Trophoblast cell (in vitro differentiated cells and primary cell): ENCODE data around the gene ARF3.
A peak's percentile ranks its signal among the peaks of the same experiment; 100 is the strongest.

Experiments used
- DNase-seq, 2 donors: peaks; one replicate each; pipeline ENCODE4 v3.0.0-alpha.2; 2016
- H2AFZ ChIP-seq: 2 replicates; pipeline ENCODE4 v1.6.1; 2013; ENCODE audit warnings: low read length, moderate library complexity, mild to moderate bottlenecking; ENCODE audit not compliant: insufficient read depth, poor library complexity
- H2AK5ac ChIP-seq: 2 replicates; pipeline ENCODE4 v1.6.1; 2013; ENCODE audit warnings: mild to moderate bottlenecking, low read length
- H2BK120ac ChIP-seq: 2 replicates; pipeline ENCODE4 v1.6.1; 2013; ENCODE audit warnings: low read length, mild to moderate bottlenecking, moderate library complexity; ENCODE audit not compliant: insufficient read depth, poor library complexity
- H2BK12ac ChIP-seq: 2 replicates; pipeline ENCODE4 v1.6.1; 2013; ENCODE audit warnings: mild to moderate bottlenecking, low read length, moderate library complexity
- H2BK5ac ChIP-seq: 2 replicates; pipeline ENCODE4 v1.6.1; 2013; ENCODE audit warnings: low read length, low read depth, moderate library complexity, mild to moderate bottlenecking; ENCODE audit not compliant: poor library complexity
- H3K14ac ChIP-seq: 2 replicates; pipeline ENCODE4 v1.6.1; 2013; ENCODE audit warnings: mild to moderate bottlenecking, low read length
- H3K18ac ChIP-seq: 2 replicates; pipeline ENCODE4 v1.6.1; 2013; ENCODE audit warnings: mild to moderate bottlenecking, low read length
- H3K23ac ChIP-seq: 2 replicates; pipeline ENCODE4 v1.6.1; 2013; ENCODE audit warnings: low read length
- H3K27ac ChIP-seq: 2 replicates; pipeline ENCODE4 v1.5.1; 2013; ENCODE audit warnings: low read depth, mild to moderate bottlenecking, inconsistent platforms, low read length, moderate library complexity
- H3K27me3 ChIP-seq: 2 replicates; pipeline ENCODE4 v1.6.1; 2013; ENCODE audit warnings: inconsistent platforms, mild to moderate bottlenecking, low read length, moderate library complexity; ENCODE audit not compliant: insufficient read depth
- H3K36me3 ChIP-seq, 2 experiments: 1 replicate in 1 of 2; 2 replicates in 1 of 2; pipeline ENCODE4 v1.6.1; 2013; ENCODE audit warnings: low read length in 2 of 2, mild to moderate bottlenecking in 2 of 2, moderate library complexity in 1 of 2; ENCODE audit not compliant: insufficient read depth in 2 of 2, control insufficient read depth in 1 of 2
- H3K4ac ChIP-seq: 2 replicates; pipeline ENCODE4 v1.6.1; 2013; ENCODE audit warnings: low read depth, mild to moderate bottlenecking, low read length, moderate library complexity
- H3K4me1 ChIP-seq, 2 experiments: 1 replicate in 1 of 2; 2 replicates in 1 of 2; pipeline ENCODE4 v1.6.1; 2013; ENCODE audit warnings: low read length in 2 of 2, mild to moderate bottlenecking in 2 of 2, moderate library complexity in 1 of 2; ENCODE audit not compliant: insufficient read depth in 2 of 2, control insufficient read depth in 1 of 2
- H3K4me2 ChIP-seq: 2 replicates; pipeline ENCODE4 v1.6.1; 2013; ENCODE audit warnings: inconsistent platforms, mild to moderate bottlenecking, low read length, moderate library complexity
- H3K4me3 ChIP-seq: 2 replicates; pipeline ENCODE4 v1.5.1; 2013; ENCODE audit warnings: mild to moderate bottlenecking, low read depth, low read length, inconsistent platforms
- H3K79me1 ChIP-seq: one replicate; pipeline ENCODE4 v1.6.1; 2013; ENCODE audit warnings: low read length
- H3K79me2 ChIP-seq: 2 replicates; pipeline ENCODE4 v1.6.1; 2013; ENCODE audit warnings: low read length, mild to moderate bottlenecking; ENCODE audit not compliant: control insufficient read depth, insufficient read depth, poor library complexity
- H3K9ac ChIP-seq: 2 replicates; pipeline ENCODE4 v1.6.1; 2013; ENCODE audit warnings: mild to moderate bottlenecking, low read length
- H3K9me3 ChIP-seq: 2 replicates; pipeline ENCODE4 v1.6.1; 2013; ENCODE audit warnings: low read depth, mild to moderate bottlenecking, control low read depth, inconsistent platforms, low read length; ENCODE audit not compliant: insufficient read depth
- H4K12ac ChIP-seq: 2 replicates; pipeline ENCODE4 v1.6.1; 2013; ENCODE audit warnings: low read depth, mild to moderate bottlenecking, low read length, moderate library complexity
- H4K8ac ChIP-seq: 2 replicates; pipeline ENCODE4 v1.6.1; 2013; ENCODE audit warnings: low read depth, mild to moderate bottlenecking, low read length, moderate library complexity
- H4K91ac ChIP-seq: one replicate; pipeline ENCODE4 v1.6.1; 2013; ENCODE audit warnings: low read depth, mild to moderate bottlenecking, low read length, moderate library complexity
- WGBS: extraction: QIAGEN DNeasy Blood & Tissue Kit; methylation state at CpG from one replicate; pipeline ENCODE4 v1.1.7; 2013; ENCODE audit warnings: missing lambda C conversion rate; ENCODE audit not compliant: insufficient read length, insufficient coverage; ENCODE audit errors: extremely low coverage; 5-methylcytosine and 5-hydroxymethylcytosine counted together

ARF3 gene

DNA sequence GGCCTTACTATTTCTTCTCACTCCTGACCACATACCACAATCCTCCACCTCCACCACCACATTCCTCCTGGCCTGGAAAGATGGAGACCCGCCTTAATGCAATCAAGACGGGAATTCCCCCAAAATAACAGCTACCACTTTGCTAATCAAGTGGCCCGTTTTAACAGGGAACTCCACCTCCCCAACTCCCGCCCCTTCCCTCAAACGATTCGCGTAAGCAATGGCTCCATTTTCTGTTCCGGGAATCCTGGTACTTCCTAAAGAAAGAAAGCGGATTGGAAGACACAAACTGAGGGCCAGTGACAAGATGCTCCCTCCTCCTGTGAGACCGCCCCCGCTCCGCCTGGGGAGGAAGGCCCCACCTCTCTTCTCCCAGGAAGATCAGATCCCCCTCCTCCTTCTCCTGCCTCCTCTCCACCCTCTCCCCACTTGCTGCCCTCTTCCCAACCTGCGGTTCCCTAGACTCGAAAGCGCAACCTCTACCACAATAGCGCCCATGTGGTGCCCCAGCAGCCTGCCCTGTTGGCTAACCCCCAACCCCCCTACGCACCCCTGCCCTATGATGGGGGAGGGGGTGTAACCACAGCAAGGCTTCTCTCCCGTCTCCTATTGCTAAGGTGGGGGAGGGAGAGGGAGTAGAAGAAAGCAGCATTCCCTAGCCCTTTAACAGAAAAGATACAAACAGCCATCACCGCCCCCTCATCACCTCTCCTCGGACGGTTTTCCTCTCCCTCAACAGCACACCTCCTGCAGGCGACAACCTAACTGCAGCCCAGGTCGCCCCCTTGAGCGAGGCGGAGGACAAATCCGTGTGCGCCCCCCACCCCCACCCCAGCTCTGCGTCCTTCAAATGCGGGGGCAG lies 777 bp downstream of the ARF3 start:
- no CpG with 5 or more reads among the region's 29 CpGs for WGBS
- H3K9me3 ChIP-seq, result no peaks in the 10 kb centered on the region

DNA sequence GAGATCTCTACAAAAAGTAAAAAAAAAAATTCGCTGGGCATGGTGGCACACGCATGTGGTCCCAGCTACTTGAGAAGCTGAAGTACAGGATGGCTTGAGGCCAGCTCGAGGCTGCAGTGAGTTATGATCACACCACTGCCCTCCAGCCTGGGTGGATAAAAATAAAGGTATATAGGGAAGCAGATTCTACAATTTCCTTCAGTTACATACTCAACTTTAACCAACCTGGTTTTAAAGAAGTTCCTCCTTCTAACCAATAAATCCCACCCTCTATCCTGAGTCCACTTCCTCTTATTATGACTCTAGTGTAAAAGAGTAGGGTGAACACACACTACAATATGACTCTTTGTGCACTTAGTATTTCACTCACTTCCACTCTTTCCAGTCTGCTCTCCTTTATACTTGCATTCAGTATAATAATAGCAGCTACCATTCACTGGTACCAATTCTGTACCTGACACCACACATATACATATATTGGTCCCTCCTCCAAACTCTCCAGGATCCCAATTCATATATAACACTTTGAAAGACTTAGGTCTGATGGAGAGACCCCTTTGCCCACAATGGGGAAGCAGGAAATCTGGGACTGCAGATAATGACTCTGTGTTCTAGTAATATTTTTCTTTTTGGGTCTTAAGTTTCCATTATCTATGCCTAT lies 2.3 kb downstream of the ARF3 start:
- peaks cover 9% of the 10 kb centered on the region for H3K79me1 ChIP-seq
- no peak overlapping the region for H2BK5ac ChIP-seq
- H2AFZ ChIP-seq, result no peak overlapping the region
- WGBS, result no CpG with 5 or more reads among the region's 3 CpGs
- peak overlapping the region; percentile 58 for H3K4ac ChIP-seq
- H3K4me3 ChIP-seq, result no peak overlapping the region
- no peak overlapping the region for H2BK120ac ChIP-seq
- H2AK5ac ChIP-seq, result no peak overlapping the region
- no peak overlapping the region for H3K9ac ChIP-seq
- H3K27ac ChIP-seq, result no peak overlapping the region
- no peak for DNase-seq
- H2BK12ac ChIP-seq, result no peak overlapping the region
- H3K23ac ChIP-seq, result no peak overlapping the region
- no peak overlapping the region for H3K14ac ChIP-seq
- H3K79me2 ChIP-seq, result peaks cover 14% of the 10 kb centered on the region
- H3K36me3 ChIP-seq, result peaks cover 3 to 13% of the 10 kb centered on the region in 2 experiments
- H3K18ac ChIP-seq, result no peak overlapping the region
- H3K27me3 ChIP-seq, result no peaks in the 10 kb centered on the region
- no peaks in the 10 kb centered on the region for H3K9me3 ChIP-seq
- H4K12ac ChIP-seq, result no peak overlapping the region
- no peak overlapping the region for H3K4me2 ChIP-seq
- H4K91ac ChIP-seq, result no peak overlapping the region
- H3K4me1 ChIP-seq, result peaks cover 5 to 8% of the 10 kb centered on the region in 2 experiments
- no peak overlapping the region for H4K8ac ChIP-seq

More for the DNA sequence above, 777 bp downstream of the ARF3 start:
- H2AFZ ChIP-seq, result peak overlapping the region; percentile 92
- peak overlapping the region; percentile 87 for H4K8ac ChIP-seq
- peak overlapping the region; percentile 2 for H2BK12ac ChIP-seq
- peaks cover 3 to 13% of the 10 kb centered on the region in 2 experiments for H3K36me3 ChIP-seq
- peak overlapping the region; percentile 91 for H2AK5ac ChIP-seq
- peak overlapping the region; percentile 53 for H2BK5ac ChIP-seq
- H3K18ac ChIP-seq, result peak overlapping the region; percentile 82
- peak overlapping the region; percentile 95 for H3K4me3 ChIP-seq
- H2BK120ac ChIP-seq, result peak overlapping the region; percentile 81
- H3K27me3 ChIP-seq, result no peaks in the 10 kb centered on the region
- H3K79me2 ChIP-seq, result peaks cover 14% of the 10 kb centered on the region
- H3K4me1 ChIP-seq, result peaks cover 5 to 8% of the 10 kb centered on the region in 2 experiments
- DNase-seq, result peak; percentile 93 to 94
- peaks cover 9% of the 10 kb centered on the region for H3K79me1 ChIP-seq
- peak overlapping the region; percentile 76 for H3K27ac ChIP-seq
- H3K23ac ChIP-seq, result no peak overlapping the region
- peak overlapping the region; percentile 93 for H3K14ac ChIP-seq
- H4K12ac ChIP-seq, result peak overlapping the region; percentile 88
- peak overlapping the region; percentile 90 for H4K91ac ChIP-seq
- peak overlapping the region; percentile 93 for H3K4ac ChIP-seq
- peak overlapping the region; percentile 98 for H3K4me2 ChIP-seq
- peak overlapping the region; percentile 86 for H3K9ac ChIP-seq

DNA sequence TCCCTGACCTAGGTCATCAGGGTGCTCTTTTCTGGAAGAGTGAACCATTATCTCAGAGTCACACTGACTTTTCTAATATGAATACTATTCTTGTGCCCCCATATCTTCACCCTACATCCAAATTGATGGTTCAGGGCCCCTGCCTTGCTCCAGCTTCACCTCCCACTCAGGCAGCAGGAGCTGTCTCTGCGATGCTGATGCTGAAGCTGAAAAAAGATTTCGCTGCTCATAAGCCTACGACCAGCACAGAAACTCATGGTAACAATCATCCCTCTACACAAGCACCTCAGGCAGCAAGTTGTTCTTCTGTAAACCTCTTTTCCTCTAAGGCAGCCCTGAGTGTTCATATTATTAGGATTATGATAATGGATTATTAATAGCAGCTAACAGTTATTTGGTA lies 3.2 kb downstream of the ARF3 start:
- no peak overlapping the region for H3K4me2 ChIP-seq
- peaks cover 3 to 13% of the 10 kb centered on the region in 2 experiments for H3K36me3 ChIP-seq
- no peak overlapping the region for H4K12ac ChIP-seq
- no peak overlapping the region for H3K27ac ChIP-seq
- no CpG with 5 or more reads among the region's 3 CpGs for WGBS
- no peak overlapping the region for H2BK12ac ChIP-seq
- no peak overlapping the region for H3K18ac ChIP-seq
- H3K9me3 ChIP-seq, result no peaks in the 10 kb centered on the region
- H3K14ac ChIP-seq, result no peak overlapping the region
- no peak overlapping the region for H2AK5ac ChIP-seq
- H3K4ac ChIP-seq, result peak overlapping the region; percentile 78
- H3K27me3 ChIP-seq, result no peaks in the 10 kb centered on the region
- H4K8ac ChIP-seq, result no peak overlapping the region
- peaks cover 5 to 8% of the 10 kb centered on the region in 2 experiments for H3K4me1 ChIP-seq
- no peak overlapping the region for H3K23ac ChIP-seq
- H4K91ac ChIP-seq, result no peak overlapping the region
- no peak overlapping the region for H2AFZ ChIP-seq
- H2BK120ac ChIP-seq, result no peak overlapping the region
- no peak overlapping the region for H2BK5ac ChIP-seq
- peaks cover 9% of the 10 kb centered on the region for H3K79me1 ChIP-seq
- H3K4me3 ChIP-seq, result no peak overlapping the region
- no peak overlapping the region for H3K9ac ChIP-seq
- H3K79me2 ChIP-seq, result peaks cover 14% of the 10 kb centered on the region
- no peak for DNase-seq

DNA sequence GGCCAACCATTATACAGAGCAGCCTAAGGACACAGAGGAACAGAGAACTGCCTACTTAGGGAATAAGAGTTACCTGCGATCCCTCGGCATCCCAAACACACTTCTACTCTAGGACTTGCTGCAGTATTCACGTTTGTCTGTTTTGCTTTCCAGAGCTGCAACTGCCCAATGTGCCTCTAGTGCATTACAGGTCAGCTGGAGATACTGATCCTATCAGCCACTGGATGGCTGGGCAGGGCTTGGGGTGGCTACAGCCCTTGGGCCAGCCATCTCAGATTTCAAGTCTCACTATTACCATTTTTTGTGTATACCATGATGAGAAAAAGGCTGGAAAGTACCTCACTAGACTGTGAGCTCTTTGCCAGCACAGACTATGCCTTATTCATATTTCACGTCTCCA lies 4.6 kb downstream of the ARF3 start:
- H3K79me1 ChIP-seq, result peaks cover 9% of the 10 kb centered on the region
- H2BK5ac ChIP-seq, result no peak overlapping the region
- no peak overlapping the region for H2AK5ac ChIP-seq
- no peak overlapping the region for H3K9ac ChIP-seq
- H3K36me3 ChIP-seq, result peaks cover 3 to 13% of the 10 kb centered on the region in 2 experiments
- H3K18ac ChIP-seq, result no peak overlapping the region
- H2BK120ac ChIP-seq, result no peak overlapping the region
- H3K23ac ChIP-seq, result no peak overlapping the region
- no peaks in the 10 kb centered on the region for H3K9me3 ChIP-seq
- H3K27ac ChIP-seq, result no peak overlapping the region
- H3K4me2 ChIP-seq, result no peak overlapping the region
- H3K79me2 ChIP-seq, result peaks cover 14% of the 10 kb centered on the region
- H3K4ac ChIP-seq, result peak overlapping the region; percentile 15
- DNase-seq, result no peak
- H3K14ac ChIP-seq, result no peak overlapping the region
- H3K4me1 ChIP-seq, result peaks cover 4 to 7% of the 10 kb centered on the region in 2 experiments
- H2BK12ac ChIP-seq, result no peak overlapping the region
- H3K27me3 ChIP-seq, result no peaks in the 10 kb centered on the region
- no peak overlapping the region for H4K91ac ChIP-seq
- H2AFZ ChIP-seq, result no peak overlapping the region
- H4K8ac ChIP-seq, result no peak overlapping the region
- H4K12ac ChIP-seq, result no peak overlapping the region
- H3K4me3 ChIP-seq, result no peak overlapping the region
- no CpG with 5 or more reads among the region's 4 CpGs for WGBS
